ENCODE data around the gene CLEC17A.

- TF ChIP-seq EZH2phosphoT487 (IDR thresholded peaks at IDR 0.05; ENCODE audit: insufficient read depth, low read depth) (no peak), EZH2 (IDR thresholded peaks at IDR 0.05; ENCODE audit: insufficient read depth, poor library complexity, severe bottlenecking) (no peak)
Observed at GRCh38 chr19:14612657-14613056, 29.8 kb downstream of the CLEC17A start.
